Mesenchymal stem cell (in vitro differentiated cells and primary cell): Measurements from ENCODE around the gene PRADC1. TPM values are rescaled to one million over a fixed set of nuclear protein-coding genes. Genes with fewer than 3 reads are reported as not detected.
A peak's percentile ranks its signal among the peaks of the same experiment; 100 is the strongest.

Experiments used
- DNase-seq: peaks from one replicate; pipeline ENCODE4 v3.0.0-alpha.2; 2013
- H2AFZ ChIP-seq: one replicate; pipeline ENCODE4 v1.6.1; 2013; ENCODE audit warnings: low read depth, mild to moderate bottlenecking, control low read depth, inconsistent platforms, low read length, moderate library complexity
- H2AK5ac ChIP-seq: 2 replicates; pipeline ENCODE4 v1.6.1; 2013; ENCODE audit warnings: low read length, moderate library complexity, mild to moderate bottlenecking, inconsistent platforms; ENCODE audit not compliant: severe bottlenecking
- H2BK120ac ChIP-seq: one replicate; pipeline ENCODE4 v1.6.1; 2013; ENCODE audit warnings: low read depth, mild to moderate bottlenecking, inconsistent platforms, low read length, moderate library complexity
- H2BK12ac ChIP-seq, 2 experiments: one replicate each; pipeline ENCODE4 v1.6.1; 2013; ENCODE audit warnings: inconsistent platforms in 2 of 2, low read length in 2 of 2, mild to moderate bottlenecking in 2 of 2, moderate library complexity in 2 of 2, control low read depth in 1 of 2
- H2BK15ac ChIP-seq: one replicate; pipeline ENCODE4 v1.6.1; 2013; ENCODE audit warnings: mild to moderate bottlenecking, low read depth, inconsistent platforms; ENCODE audit not compliant: poor library complexity, severe bottlenecking
- H2BK5ac ChIP-seq: 2 replicates; pipeline ENCODE4 v1.6.1; 2013; ENCODE audit warnings: low read depth, mild to moderate bottlenecking, low read length, control low read depth, inconsistent platforms; ENCODE audit not compliant: poor library complexity, severe bottlenecking
- H3K14ac ChIP-seq, 2 experiments: one replicate each; pipeline ENCODE4 v1.6.1; 2013; ENCODE audit warnings: inconsistent platforms in 2 of 2, low read length in 2 of 2, control low read depth in 1 of 2, mild to moderate bottlenecking in 1 of 2, moderate library complexity in 1 of 2
- H3K18ac ChIP-seq, 2 experiments: one replicate each; pipeline ENCODE4 v1.6.1; 2013; ENCODE audit warnings: inconsistent platforms in 2 of 2, low read length in 2 of 2, control low read depth in 1 of 2, low read depth in 1 of 2, mild to moderate bottlenecking in 1 of 2
- H3K23ac ChIP-seq, 2 experiments: one replicate each; pipeline ENCODE4 v1.6.1; 2013; ENCODE audit warnings: inconsistent platforms in 2 of 2, low read length in 2 of 2, mild to moderate bottlenecking in 2 of 2, moderate library complexity in 2 of 2, control low read depth in 1 of 2
- H3K27ac ChIP-seq: 2 replicates; pipeline ENCODE4 v1.5.1; 2013; ENCODE audit warnings: mild to moderate bottlenecking, moderate library complexity, low read length, control low read depth, inconsistent platforms; ENCODE audit not compliant: poor library complexity, severe bottlenecking
- H3K27me3 ChIP-seq, 2 experiments: 2 replicates each; pipeline versions ENCODE4 v1.6.1 to v1.7.0; 2013; ENCODE audit warnings: low read length in 2 of 2, mild to moderate bottlenecking in 2 of 2, moderate library complexity in 2 of 2, control low read depth in 1 of 2, inconsistent platforms in 1 of 2; ENCODE audit not compliant: control insufficient read depth in 1 of 2, insufficient read depth in 1 of 2
- H3K36me3 ChIP-seq, 2 experiments: 2 replicates each; pipeline versions ENCODE4 v1.6.1 to v1.7.0; 2013; ENCODE audit warnings: low read length in 2 of 2, control low read depth in 1 of 2, inconsistent platforms in 1 of 2, low read depth in 1 of 2, mild to moderate bottlenecking in 1 of 2; ENCODE audit not compliant: insufficient read depth in 2 of 2, control insufficient read depth in 1 of 2
- H3K4ac ChIP-seq, 2 experiments: one replicate each; pipeline ENCODE4 v1.6.1; 2013; ENCODE audit warnings: inconsistent platforms in 2 of 2, low read length in 2 of 2, mild to moderate bottlenecking in 2 of 2, moderate library complexity in 2 of 2, control low read depth in 1 of 2, low read depth in 1 of 2
- H3K4me1 ChIP-seq: 2 replicates; pipeline ENCODE4 v1.6.1; 2013; ENCODE audit warnings: low read depth, low read length, control low read depth; ENCODE audit not compliant: control insufficient read depth, insufficient read depth
- H3K4me2 ChIP-seq: 2 replicates; pipeline ENCODE4 v1.6.1; 2013; ENCODE audit warnings: low read length, mild to moderate bottlenecking, inconsistent platforms; ENCODE audit not compliant: poor library complexity, severe bottlenecking
- H3K4me3 ChIP-seq, 2 experiments: 2 replicates each; pipeline versions ENCODE4 v1.5.1 to v1.7.0; 2013; ENCODE audit warnings: low read length in 2 of 2, mild to moderate bottlenecking in 2 of 2, control low read depth in 1 of 2, low read depth in 1 of 2; ENCODE audit not compliant: insufficient read depth in 1 of 2
- H3K79me1 ChIP-seq: replicated peaks from 2 replicates; pipeline ENCODE4 v1.6.1; 2013; ENCODE audit warnings: mild to moderate bottlenecking, control low read depth, low read length, inconsistent platforms; ENCODE audit not compliant: poor library complexity, severe bottlenecking
- H3K9ac ChIP-seq: 2 replicates; pipeline ENCODE4 v1.7.0; 2013; ENCODE audit warnings: mild to moderate bottlenecking, low read length, moderate library complexity
- H3K9me3 ChIP-seq: 2 replicates; pipeline ENCODE4 v1.7.0; 2013; ENCODE audit warnings: mild to moderate bottlenecking, low read length; ENCODE audit not compliant: control insufficient read depth
- H4K8ac ChIP-seq: one replicate; pipeline ENCODE4 v1.6.1; 2013; ENCODE audit warnings: inconsistent platforms, mild to moderate bottlenecking, low read length, moderate library complexity
- H4K91ac ChIP-seq: one replicate; pipeline ENCODE4 v1.6.1; 2013; ENCODE audit warnings: mild to moderate bottlenecking, low read length, inconsistent platforms
- WGBS: methylation state at CpG from one replicate; pipeline ENCODE4 v1.1.7; 2013; ENCODE audit warnings: mixed read lengths; 5-methylcytosine and 5-hydroxymethylcytosine counted together
- polyA plus RNA-seq, 2 experiments: library from polyadenylated mRNA; stranded (reverse); fragments of 200-250 nt; gene quantifications; one replicate each; pipeline ENCODE4 v1.2.3, GENCODE V29; 2013

Gene PRADC1
- 19.4 TPM for polyA plus RNA-seq (2013, experiment 1 of 2)
- 20.4 TPM for polyA plus RNA-seq (2013, experiment 2 of 2)

DNA sequence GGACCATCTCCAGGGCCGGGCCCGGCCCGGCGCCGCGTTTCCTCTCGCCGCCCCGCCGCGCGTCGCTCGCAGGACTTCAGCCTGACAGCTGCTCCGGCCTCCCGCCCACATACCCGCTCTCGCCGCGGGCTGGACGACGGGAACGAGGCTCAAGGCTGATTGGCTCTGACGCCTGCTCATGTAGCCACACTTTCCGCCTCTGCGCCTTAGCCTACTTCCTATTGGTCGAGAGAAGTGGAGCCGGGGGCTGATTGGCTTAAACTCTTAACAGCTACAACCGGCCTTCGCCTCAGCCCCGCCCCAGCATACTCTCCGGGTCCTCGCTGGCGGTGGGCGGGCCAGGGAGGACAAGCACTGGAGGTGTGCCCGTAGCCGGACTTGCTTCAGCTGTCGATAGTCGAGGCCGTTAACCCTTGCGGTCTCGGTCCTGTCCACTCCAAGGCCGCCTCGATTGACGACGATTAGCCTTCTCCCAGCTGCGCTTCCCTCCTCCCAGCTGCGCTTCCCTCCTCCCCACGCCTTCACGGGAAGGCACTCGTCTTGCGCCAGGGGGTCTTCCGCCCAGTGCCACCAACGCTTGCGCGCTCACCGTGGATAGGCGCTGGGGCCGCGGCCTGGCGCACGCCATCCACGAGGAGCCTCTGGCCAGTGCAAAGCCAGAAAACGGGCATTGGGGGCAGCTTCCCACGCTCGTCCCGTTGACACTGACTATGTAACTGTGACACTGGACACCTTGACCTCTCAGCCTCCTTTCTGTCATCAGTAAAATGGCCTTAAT lies at the start of gene PRADC1:
Gene PRADC1, minus strand, starts transcription at position 86 of the 778 bp plus-strand sequence. Its CDS starts 79 bp downstream, at position 7.
- H3K18ac ChIP-seq: peak within 1 kb of the TSS; percentile 37 to 93
- peak within 1 kb of the TSS in 1 of 2 experiments; percentile 33 for H2BK12ac ChIP-seq
- H3K4me1 ChIP-seq: peaks cover 14% of the 10 kb centered on the region
- peak; percentile 100 for DNase-seq
- H3K14ac ChIP-seq: peak within 1 kb of the TSS in 1 of 2 experiments; percentile 83
- no peak within 1 kb of the TSS for H2BK120ac ChIP-seq
- H2BK15ac ChIP-seq: peak within 1 kb of the TSS; percentile 37
- H4K8ac ChIP-seq: peak within 1 kb of the TSS; percentile 93
- H3K4me2 ChIP-seq: peak within 1 kb of the TSS; percentile 93
- H3K4ac ChIP-seq: peak within 1 kb of the TSS; percentile 37 to 61
- H3K9ac ChIP-seq: peak within 1 kb of the TSS; percentile 96
- H2AFZ ChIP-seq: peak within 1 kb of the TSS; percentile 79
- H3K36me3 ChIP-seq: peaks cover 8 to 17% of the 10 kb centered on the region in 2 experiments
- H3K27me3 ChIP-seq: no peaks in the 10 kb centered on the region
- H2AK5ac ChIP-seq: no peak within 1 kb of the TSS
- H3K23ac ChIP-seq: peak within 1 kb of the TSS in 1 of 2 experiments; percentile 48
- peak within 1 kb of the TSS; percentile 83 to 89 for H3K4me3 ChIP-seq
- no peaks in the 10 kb centered on the region for H3K9me3 ChIP-seq
- H3K79me1 ChIP-seq: peaks cover 10% of the 10 kb centered on the region
- H3K27ac ChIP-seq: peak within 1 kb of the TSS; percentile 76
- under 1% methylated on average over 59 of the region's 67 CpGs for WGBS
- peak within 1 kb of the TSS; percentile 8 for H2BK5ac ChIP-seq
- H4K91ac ChIP-seq: peak within 1 kb of the TSS; percentile 88

GRCh38 chr2:73281244-73281643 lies 48.2 kb upstream of the PRADC1 start:
- Histone ChIP-seq H2BK15ac (no peak overlapping the region), H2AK5ac (no peak overlapping the region), H3K36me3 (no peaks in the 10 kb centered on the region), H2BK12ac (no peak overlapping the region), H3K14ac (no peak overlapping the region), H3K18ac (no peak overlapping the region), H3K9ac (no peak overlapping the region), H2AFZ (no peak overlapping the region), H3K23ac (no peak overlapping the region), H4K91ac (no peak overlapping the region), H2BK5ac (no peak overlapping the region), H3K4me1 (peaks cover 19% of the 10 kb centered on the region), H3K27me3 (peaks cover 42 to 54% of the 10 kb centered on the region in 2 experiments), H3K4me2 (no peak overlapping the region), H4K8ac (no peak overlapping the region), H3K9me3 (no peaks in the 10 kb centered on the region), H2BK120ac (no peak overlapping the region), H3K27ac (no peak overlapping the region), H3K4ac (no peak overlapping the region), H3K4me3 (no peak overlapping the region), H3K79me1 (peaks cover 2% of the 10 kb centered on the region)
- DNase-seq: no peak

DNA sequence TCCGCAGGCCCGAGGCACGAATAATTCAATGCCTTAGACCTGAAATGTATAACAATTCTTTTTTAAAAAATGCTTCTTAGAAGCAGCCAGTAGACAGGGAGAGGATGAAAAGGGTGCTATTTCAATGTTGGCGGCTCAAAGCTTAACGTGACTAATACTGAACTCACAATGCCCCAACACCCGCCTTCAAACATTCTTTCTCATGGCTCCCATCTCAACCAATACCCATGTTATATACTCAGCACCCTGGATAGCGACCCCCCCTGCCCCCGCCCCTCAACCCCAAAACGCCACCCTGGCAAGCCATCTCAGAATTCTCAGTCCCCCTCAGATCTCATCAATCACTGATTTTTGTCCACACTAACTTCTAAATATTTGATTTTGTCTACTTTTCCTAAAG lies 46.8 kb upstream of the PRADC1 start:
- H3K4me1 ChIP-seq: peaks cover 16% of the 10 kb centered on the region
- no peak overlapping the region for H2BK5ac ChIP-seq
- H3K79me1 ChIP-seq: peaks cover 2% of the 10 kb centered on the region
- no peak overlapping the region for H2AFZ ChIP-seq
- H4K91ac ChIP-seq: no peak overlapping the region
- no peak overlapping the region for H3K14ac ChIP-seq
- peaks cover 28 to 40% of the 10 kb centered on the region in 2 experiments for H3K27me3 ChIP-seq
- whole genome bisulfite sequencing: 63% methylated on average over 6 of the region's 9 CpGs
- no peak overlapping the region for H4K8ac ChIP-seq
- no peak overlapping the region for H3K4me3 ChIP-seq
- no peak overlapping the region for H3K9ac ChIP-seq
- H2BK120ac ChIP-seq: no peak overlapping the region
- no peak overlapping the region for H3K4me2 ChIP-seq
- H3K36me3 ChIP-seq: no peaks in the 10 kb centered on the region
- no peak overlapping the region for H3K18ac ChIP-seq
- DNase-seq: no peak
- H2BK12ac ChIP-seq: no peak overlapping the region
- H3K4ac ChIP-seq: no peak overlapping the region
- no peaks in the 10 kb centered on the region for H3K9me3 ChIP-seq
- H3K27ac ChIP-seq: no peak overlapping the region
- no peak overlapping the region for H3K23ac ChIP-seq
- H2AK5ac ChIP-seq: no peak overlapping the region
- no peak overlapping the region for H2BK15ac ChIP-seq

- Histone ChIP-seq H3K4me1 (peaks cover 14% of the 10 kb centered on the region), H3K27me3 (peaks cover 48 to 51% of the 10 kb centered on the region in 2 experiments), H3K27ac (no peak overlapping the region), H4K8ac (no peak overlapping the region), H3K9me3 (no peaks in the 10 kb centered on the region), H4K91ac (no peak overlapping the region), H3K79me1 (no peaks in the 10 kb centered on the region), H3K4me3 (no peak overlapping the region), H3K4ac (no peak overlapping the region), H2BK120ac (no peak overlapping the region), H3K36me3 (no peaks in the 10 kb centered on the region), H2BK5ac (no peak overlapping the region), H2BK15ac (no peak overlapping the region), H2BK12ac (no peak overlapping the region), H3K18ac (no peak overlapping the region), H3K4me2 (no peak overlapping the region), H3K23ac (no peak overlapping the region), H2AK5ac (no peak overlapping the region), H3K14ac (no peak overlapping the region), H3K9ac (no peak overlapping the region), H2AFZ (no peak overlapping the region)
- WGBS: 94% methylated on average over 1 of the region's 1 CpG
- DNase-seq: no peak
These were observed 39.2 kb upstream of the PRADC1 start for GRCh38 chr2:73272270-73272669.
